Stimulated activated CD8-positive, alpha-beta memory T cell treated with anti-CD3 and anti-CD28 coated beads, Interleukin-12 subunit alpha, Interleukin-12 subunit beta, amount 100 ng/mL, for 4 hours (primary cell): Measurements from ENCODE around the gene PRDM8.

Source experiments
- DNase-seq: peaks from one replicate; pipeline ENCODE4 v3.0.0-alpha.2; 2020; ENCODE audit warnings: low read depth

PRDM8 gene

GRCh38 chr4:80183250-80184052, 13.9 kb upstream of the PRDM8 start:
- DNase-seq: peak; percentile 39

DNA sequence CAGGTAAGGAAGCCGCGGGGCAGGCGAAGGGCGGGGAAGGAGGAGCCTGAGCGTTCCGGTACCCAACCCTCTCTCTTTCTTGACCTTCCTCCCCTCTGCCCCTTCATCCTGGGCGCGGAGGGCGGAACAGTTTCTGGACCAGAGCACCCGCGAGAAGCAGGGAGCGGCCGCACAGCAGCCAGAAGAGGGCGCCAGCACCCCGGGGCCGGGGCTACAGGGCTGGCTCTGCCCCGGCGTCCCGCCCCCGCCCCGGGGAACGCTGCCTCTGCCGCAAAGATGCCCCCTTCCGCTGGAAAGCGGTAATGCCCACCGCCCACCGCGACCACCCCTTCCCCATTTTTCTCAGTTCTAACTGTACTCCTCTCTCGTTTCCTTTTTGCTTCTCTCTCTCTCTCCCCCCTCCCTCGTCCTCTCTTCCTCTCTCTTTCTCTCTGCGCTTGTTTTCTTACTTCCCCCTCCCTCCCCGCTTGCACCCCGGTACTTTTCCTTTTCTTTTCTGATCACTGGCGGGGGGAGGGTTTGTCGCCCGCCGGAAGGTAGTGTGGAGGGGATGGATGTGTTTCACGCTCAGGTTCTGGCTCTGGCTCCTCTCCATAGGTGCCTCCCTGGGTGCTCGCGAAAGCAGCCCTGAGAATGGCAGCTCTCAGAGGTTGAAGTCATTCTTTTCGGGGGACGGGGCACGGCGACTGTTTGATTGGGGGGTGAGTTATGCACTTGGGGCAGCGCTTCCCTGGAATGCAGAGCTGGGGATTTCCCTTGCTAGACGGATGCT, 13.1 kb upstream of the PRDM8 start:
- peak; percentile 87 for DNase-seq

DNA sequence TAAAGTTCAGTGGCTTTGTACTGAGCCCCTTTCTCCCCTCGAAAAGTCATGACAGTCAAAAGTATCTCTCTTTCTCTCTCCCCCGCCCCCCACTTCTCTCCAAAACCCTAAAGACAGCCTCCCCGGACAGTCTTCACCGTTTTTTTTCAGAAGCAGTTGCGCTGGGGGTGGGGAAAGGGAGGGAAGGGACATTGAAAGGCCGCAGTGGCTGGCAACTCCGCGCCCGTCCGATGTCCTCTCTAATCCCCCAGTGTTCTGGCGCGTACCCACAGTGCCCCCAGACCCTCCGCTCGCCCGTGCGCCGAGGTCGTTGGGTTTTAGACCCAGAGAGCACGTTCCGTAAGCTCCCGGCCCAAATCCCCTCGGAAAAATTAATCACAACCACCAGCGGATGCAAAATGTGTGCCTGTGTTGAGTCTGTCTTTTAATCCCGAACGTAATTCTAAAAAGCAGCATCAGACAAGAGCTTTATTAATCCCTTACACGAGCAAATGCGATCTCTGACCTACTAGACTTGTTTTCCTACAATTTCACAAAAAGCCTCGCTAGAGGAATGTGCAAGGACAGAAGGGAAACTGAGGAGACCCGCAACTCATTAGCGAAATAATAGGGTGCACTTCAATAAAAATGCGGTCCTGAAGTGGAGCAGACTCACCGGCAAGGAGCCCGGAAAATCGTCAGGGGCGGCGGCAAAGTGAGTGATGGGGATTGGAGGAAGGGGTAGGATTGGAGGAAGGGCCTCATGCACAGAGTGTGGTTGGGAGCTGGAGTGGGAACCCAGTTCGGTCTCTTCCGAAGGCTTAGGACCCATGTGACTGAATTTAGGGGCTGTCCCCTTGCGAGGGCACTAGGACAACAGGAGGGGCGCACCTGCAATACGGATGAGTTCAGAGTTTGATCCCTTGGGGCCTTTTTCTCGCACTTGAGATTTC, 12.2 kb upstream of the PRDM8 start:
- DNase-seq: no peak

- DNase-seq: no peak
Measured at GRCh38 chr4:80185787-80186548, 11.3 kb upstream of the PRDM8 start.

DNA sequence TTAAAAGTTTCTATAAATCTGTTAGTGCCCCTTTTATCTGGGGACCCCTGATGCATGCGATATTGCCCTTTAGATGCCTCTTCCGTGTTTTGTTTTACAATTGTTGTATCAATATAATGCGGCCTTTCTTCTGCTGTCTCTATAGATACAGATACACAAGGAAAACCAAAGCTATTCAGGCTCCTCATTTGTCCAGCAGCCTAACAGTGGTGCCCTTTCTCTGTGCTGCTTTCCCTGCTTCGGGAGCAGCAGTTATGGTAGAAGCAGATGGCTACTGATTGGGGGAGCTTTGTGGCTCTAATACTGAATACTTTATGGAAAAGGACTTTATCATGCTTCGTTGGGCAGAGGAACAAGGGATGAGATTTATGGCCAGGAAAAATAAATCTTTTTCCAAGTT, 10.6 kb upstream of the PRDM8 start:
- DNase-seq: no peak

DNA sequence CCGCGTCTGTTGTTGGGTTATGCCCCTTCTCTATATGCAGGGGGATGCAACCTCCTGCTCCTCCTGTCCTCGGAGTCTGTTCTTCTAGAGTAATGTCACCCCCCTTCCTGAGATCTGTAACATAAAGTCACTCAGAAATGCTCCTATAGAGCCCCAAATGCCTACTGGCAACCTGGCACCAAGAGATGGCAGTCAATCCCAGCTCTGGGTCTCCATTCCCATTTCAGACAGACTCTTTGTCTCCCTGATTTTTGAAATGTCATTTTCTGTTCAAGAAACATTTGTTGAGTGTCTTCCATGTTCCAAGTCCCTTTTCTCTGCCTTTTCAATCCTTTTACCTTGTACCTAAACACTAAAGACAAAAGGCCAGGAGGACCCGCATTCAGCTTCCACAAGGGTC, 9.6 kb upstream of the PRDM8 start:
- no peak for DNase-seq

GRCh38 chr4:80188457-80188800, 8.9 kb upstream of the PRDM8 start:
- no peak for DNase-seq

GRCh38 chr4:80188801-80189458, 8.4 kb upstream of the PRDM8 start:
- DNase-seq: no peak

GRCh38 chr4:80189581-80189955, 7.7 kb upstream of the PRDM8 start:
- no peak for DNase-seq

DNA sequence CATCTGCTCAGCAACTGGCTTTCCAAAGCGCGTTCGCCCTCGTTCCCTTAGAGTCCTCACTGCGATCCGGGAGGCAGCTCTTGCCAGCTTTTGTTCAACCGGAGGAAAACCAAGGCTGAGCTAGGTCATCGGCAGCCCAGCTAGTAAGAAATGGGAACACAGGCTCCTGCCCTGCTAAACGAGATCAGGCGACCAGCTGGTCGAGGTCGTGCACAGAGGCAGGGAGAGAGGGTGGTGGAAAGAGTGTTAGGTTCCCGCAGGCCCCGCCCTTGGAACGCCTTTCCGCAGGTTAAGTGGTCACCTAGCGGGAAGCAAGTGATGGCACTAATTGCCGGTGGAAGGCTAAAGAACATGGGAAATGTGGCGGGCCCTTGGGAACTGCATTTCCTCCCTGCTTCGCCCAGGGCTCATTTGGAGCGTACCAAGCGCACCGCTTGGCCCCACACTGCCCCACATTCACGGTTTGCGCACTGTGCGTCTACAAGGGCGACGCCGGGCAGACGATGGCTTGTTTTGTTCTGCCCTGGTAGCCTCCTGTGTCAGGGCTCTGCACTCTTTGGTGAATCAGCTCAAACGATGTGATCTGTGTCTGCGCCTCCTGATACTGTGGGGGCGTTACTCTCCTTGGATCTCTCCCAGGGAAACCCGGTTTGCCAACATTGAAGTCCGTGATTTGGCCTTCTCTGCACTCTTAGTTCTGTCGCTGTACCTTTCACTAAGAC, 7.2 kb upstream of the PRDM8 start:
- no peak for DNase-seq

- no peak for DNase-seq
Measured at GRCh38 chr4:80192252-80192866, 4.9 kb upstream of the PRDM8 start.

DNA sequence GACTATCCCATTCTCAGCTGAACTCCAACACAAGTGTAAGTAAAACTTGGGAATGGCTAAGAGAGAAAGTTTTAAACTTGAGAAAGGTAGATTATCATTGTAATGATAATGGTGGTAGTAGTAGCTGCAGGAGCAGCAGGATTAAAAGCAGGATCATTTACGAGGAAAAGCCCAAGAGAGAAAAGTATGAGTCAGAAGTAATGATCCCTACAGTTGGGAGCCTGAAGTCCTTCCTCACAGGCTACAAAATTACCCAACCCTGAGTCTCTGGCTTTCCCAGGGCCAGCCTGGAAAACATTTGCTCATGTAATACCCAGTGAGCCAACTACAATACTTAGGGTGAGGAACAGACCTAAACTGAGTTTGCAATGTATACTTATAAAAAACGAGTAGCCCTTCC, 4.4 kb upstream of the PRDM8 start:
- no peak for DNase-seq

- no peak for DNase-seq
Measured at GRCh38 chr4:80195441-80196140, 1.7 kb upstream of the PRDM8 start.

- no peak for DNase-seq
Measured at GRCh38 chr4:80196259-80196921, 913 bp upstream of the PRDM8 start.

GRCh38 chr4:80197601-80198440, 518 bp downstream of the PRDM8 start:
- no peak for DNase-seq

DNA sequence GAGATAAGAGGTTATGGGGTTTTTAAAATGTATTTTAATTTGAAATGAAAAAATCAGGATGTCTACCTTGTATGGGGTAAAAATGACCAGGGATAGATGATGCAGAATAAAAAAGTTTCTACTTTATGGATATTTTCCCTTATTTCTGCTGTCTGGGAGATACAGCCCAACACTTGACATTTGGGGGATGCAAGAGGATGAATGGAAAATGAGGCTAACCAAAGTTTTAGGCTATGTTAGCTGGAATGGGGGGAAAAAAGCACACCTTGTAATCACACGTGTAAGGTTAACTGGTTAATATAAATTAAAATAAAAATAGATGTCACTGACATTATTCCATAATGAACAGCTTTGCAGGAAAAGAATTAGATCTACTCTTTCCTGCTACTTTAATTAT, 1.1 kb downstream of the PRDM8 start:
- no peak for DNase-seq

- no peak for DNase-seq
Measured at GRCh38 chr4:80199004-80199560, 1.8 kb downstream of the PRDM8 start.

DNA sequence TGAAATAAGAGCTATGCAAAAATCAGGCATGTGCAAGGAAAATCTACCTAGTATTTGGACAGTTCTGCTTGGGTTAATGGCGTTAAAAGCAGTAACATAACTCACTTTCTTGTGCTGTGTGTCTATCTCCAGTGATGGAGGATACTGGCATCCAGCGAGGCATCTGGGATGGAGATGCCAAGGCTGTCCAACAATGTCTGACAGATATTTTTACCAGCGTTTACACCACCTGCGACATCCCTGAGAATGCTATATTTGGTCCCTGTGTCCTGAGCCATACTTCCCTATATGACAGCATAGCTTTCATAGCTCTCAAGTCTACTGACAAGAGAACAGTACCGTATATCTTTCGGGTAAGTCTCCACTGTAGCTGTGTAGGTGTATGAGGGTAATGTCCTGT, 2.6 kb downstream of the PRDM8 start:
- DNase-seq: no peak
